Right hindlimb (tissue), 1 donor: ENCODE data around the gene ADARB1.

Source experiments
- DNase-seq: peaks from one replicate; pipeline ENCODE4 v3.0.0-alpha.2; 2018

ADARB1 gene

DNA sequence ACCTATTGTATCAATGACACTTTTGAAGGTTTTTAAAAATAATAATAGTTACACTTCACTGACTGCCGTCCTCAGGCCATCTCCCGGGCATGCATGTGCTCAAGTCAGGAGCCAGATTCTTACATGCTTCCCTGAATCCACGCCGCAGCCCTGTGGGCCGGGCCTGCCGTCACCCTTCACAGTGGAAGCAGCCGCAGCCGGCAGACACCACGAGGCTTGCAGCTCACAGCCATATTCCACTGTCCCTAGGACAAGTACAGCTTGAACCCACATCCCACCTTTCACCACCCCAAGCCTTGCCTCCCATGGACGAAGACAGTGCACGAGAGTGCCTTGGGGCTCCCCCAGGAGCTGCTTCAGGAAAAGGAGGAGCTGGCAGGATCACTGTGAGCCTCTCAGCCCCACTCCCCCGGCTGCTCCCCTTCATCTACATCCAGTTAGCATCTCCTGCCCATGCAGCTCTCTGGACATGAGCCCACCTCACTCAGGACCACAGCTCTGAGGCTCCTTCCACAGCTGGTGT lies 136.1 kb downstream of the ADARB1 start:
- DNase-seq, result no peak

GRCh38 chr21:45211661-45212060 lies 137.3 kb downstream of the ADARB1 start:
- DNase-seq, result no peak

GRCh38 chr21:45213392-45213791 lies 139.0 kb downstream of the ADARB1 start:
- DNase-seq, result no peak

GRCh38 chr21:45215213-45215612 lies 140.8 kb downstream of the ADARB1 start:
- DNase-seq, result no peak

GRCh38 chr21:45217010-45217409 lies 142.6 kb downstream of the ADARB1 start:
- DNase-seq, result no peak

- DNase-seq, result no peak
These were observed 145.1 kb downstream of the ADARB1 start for GRCh38 chr21:45219517-45219916.

GRCh38 chr21:45220071-45220481 lies 145.7 kb downstream of the ADARB1 start:
- DNase-seq, result no peak

DNA sequence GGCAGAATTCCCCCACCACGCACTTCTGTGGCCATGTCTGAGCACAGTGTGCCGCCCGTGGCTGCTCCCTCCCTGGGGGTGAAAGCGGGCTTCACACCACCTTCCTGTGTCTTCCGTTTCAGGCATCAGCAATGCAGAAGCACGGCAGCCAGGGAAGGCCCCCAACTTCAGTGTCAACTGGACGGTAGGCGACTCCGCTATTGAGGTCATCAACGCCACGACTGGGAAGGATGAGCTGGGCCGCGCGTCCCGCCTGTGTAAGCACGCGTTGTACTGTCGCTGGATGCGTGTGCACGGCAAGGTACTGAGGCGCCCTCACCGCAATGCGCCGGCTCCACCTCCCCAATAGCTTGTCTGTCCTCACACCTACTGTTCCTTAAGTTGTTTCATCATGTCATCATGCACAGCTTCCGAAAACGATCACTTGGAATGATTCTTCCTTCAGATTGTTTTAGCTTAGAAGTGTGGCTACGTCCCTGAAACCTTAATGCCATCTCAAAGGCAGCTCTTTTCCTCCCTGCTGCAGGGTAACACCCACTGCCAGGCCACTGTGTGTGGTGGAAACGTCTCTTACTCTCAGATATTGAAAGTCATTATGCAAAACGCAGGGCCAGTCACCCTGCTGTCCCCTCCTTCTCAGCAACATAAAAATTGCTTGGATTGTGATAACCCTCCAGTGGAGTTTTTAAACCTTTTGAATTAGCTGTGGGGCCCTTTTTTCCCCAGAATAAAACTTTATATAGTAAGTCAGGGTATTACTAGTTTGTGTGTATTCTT lies 146.5 kb downstream of the ADARB1 start:
- no peak for DNase-seq

DNA sequence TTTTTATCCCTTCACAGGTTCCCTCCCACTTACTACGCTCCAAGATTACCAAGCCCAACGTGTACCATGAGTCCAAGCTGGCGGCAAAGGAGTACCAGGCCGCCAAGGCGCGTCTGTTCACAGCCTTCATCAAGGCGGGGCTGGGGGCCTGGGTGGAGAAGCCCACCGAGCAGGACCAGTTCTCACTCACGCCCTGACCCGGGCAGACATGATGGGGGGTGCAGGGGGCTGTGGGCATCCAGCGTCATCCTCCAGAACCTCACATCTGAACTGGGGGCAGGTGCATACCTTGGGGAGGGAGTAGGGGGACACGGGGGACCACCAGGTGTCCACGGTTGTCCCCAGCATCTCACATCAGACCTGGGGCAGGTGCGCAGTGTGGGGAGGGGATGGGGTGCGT lies 147.6 kb downstream of the ADARB1 start:
- DNase-seq, result no peak

- DNase-seq, result no peak
These were observed 149.1 kb downstream of the ADARB1 start for GRCh38 chr21:45223236-45224185.

GRCh38 chr21:45224189-45224938 lies 150.0 kb downstream of the ADARB1 start:
- no peak for DNase-seq

GRCh38 chr21:45225041-45225740 lies 150.8 kb downstream of the ADARB1 start:
- DNase-seq, result no peak

DNA sequence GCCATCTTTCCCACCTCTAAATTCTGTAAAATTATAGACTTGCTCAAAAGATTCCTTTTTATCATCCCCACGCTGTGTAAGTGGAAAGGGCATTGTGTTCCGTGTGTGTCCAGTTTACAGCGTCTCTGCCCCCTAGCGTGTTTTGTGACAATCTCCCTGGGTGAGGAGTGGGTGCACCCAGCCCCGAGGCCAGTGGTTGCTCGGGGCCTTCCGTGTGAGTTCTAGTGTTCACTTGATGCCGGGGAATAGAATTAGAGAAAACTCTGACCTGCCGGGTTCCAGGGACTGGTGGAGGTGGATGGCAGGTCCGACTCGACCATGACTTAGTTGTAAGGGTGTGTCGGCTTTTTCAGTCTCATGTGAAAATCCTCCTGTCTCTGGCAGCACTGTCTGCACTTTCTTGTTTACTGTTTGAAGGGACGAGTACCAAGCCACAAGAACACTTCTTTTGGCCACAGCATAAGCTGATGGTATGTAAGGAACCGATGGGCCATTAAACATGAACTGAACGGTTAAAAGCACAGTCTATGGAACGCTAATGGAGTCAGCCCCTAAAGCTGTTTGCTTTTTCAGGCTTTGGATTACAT lies 151.5 kb downstream of the ADARB1 start:
- no peak for DNase-seq

GRCh38 chr21:45226540-45227326 lies 152.4 kb downstream of the ADARB1 start:
- no peak for DNase-seq

- no peak for DNase-seq
These were observed 153.4 kb downstream of the ADARB1 start for GRCh38 chr21:45227735-45228134.

- no peak for DNase-seq
These were observed 153.8 kb downstream of the ADARB1 start for GRCh38 chr21:45228171-45228641.

- DNase-seq, result no peak
These were observed 154.4 kb downstream of the ADARB1 start for GRCh38 chr21:45228656-45229240.

GRCh38 chr21:45231705-45232104 lies 157.3 kb downstream of the ADARB1 start:
- DNase-seq, result no peak

DNA sequence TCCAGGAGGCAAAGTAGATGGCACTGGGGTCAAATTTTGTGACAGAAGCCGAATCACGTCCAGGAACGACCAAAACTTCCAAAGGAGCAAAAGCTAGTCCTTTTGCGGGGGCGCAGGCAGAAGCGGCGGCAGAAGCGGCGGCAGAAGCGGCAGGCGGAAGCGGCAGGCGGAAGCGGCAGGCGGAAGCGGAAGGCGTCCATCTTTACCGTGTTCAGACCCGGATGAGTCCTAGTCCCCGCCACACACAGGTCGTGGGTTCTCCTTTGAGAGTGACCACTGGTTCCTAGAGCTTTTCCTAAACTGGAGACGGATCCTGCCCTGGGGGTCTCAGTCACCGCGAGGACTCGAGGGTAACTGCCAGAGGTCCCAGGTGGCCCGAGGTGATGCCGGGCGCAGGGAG lies 159.7 kb downstream of the ADARB1 start:
- DNase-seq, result no peak

GRCh38 chr21:45234965-45235364 lies 160.6 kb downstream of the ADARB1 start:
- no peak for DNase-seq
